Measurements from ENCODE around the gene ZDHHC12. TPM values are rescaled to one million over a fixed set of nuclear protein-coding genes. Genes with fewer than 3 reads are reported as not detected.
A peak's percentile ranks its signal among the peaks of the same experiment; 100 is the strongest.

ZDHHC12 gene
- total and polyA plus RNA-seq, 2 of the 13 experiments (the other 11 are each of a cell fraction or from before 2014, with no cell fraction given): 25.4 to 28.0 TPM

DNA sequence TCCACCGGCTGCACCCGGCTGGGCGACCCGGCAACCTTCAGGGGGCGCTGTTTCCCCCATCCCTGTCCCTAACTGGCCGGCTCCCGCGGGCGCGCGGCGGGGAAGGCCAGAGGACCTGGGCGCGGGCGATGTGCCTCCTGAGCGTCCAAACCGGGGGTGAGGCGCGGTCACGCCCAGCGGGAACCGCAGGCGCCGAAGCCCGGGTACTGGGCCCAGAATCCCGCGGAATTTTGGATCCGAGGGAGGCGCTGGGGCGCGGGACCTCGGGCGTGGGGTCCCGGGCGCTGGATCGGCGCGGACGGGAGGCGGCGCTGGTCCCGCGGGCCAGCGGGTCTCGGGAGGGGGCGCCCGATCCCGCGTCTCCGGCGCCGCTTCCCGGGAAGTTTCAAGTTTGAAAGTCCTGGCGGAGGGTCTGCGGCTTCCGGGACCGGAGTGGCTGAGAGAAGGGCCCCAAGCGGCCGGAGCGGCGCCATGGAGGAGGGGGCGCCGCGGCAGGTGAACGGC, 21.4 kb downstream of the ZDHHC12 start, which contains the start of gene PKN3 (continued):
- TF ChIP-seq, protein P1, sequence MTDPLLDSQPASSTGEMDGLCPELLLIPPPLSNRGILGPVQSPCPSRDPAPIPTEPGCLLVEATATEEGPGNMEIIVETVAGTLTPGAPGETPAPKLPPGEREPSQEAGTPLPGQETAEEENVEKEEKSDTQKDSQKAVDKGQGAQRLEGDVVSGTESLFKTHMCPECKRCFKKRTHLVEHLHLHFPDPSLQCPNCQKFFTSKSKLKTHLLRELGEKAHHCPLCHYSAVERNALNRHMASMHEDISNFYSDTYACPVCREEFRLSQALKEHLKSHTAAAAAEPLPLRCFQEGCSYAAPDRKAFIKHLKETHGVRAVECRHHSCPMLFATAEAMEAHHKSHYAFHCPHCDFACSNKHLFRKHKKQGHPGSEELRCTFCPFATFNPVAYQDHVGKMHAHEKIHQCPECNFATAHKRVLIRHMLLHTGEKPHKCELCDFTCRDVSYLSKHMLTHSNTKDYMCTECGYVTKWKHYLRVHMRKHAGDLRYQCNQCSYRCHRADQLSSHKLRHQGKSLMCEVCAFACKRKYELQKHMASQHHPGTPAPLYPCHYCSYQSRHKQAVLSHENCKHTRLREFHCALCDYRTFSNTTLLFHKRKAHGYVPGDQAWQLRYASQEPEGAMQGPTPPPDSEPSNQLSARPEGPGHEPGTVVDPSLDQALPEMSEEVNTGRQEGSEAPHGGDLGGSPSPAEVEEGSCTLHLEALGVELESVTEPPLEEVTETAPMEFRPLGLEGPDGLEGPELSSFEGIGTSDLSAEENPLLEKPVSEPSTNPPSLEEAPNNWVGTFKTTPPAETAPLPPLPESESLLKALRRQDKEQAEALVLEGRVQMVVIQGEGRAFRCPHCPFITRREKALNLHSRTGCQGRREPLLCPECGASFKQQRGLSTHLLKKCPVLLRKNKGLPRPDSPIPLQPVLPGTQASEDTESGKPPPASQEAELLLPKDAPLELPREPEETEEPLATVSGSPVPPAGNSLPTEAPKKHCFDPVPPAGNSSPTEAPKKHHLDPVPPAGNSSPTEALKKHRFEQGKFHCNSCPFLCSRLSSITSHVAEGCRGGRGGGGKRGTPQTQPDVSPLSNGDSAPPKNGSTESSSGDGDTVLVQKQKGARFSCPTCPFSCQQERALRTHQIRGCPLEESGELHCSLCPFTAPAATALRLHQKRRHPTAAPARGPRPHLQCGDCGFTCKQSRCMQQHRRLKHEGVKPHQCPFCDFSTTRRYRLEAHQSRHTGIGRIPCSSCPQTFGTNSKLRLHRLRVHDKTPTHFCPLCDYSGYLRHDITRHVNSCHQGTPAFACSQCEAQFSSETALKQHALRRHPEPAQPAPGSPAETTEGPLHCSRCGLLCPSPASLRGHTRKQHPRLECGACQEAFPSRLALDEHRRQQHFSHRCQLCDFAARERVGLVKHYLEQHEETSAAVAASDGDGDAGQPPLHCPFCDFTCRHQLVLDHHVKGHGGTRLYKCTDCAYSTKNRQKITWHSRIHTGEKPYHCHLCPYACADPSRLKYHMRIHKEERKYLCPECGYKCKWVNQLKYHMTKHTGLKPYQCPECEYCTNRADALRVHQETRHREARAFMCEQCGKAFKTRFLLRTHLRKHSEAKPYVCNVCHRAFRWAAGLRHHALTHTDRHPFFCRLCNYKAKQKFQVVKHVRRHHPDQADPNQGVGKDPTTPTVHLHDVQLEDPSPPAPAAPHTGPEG (CRISPR knock-in tag; IDR thresholded peaks at IDR 0.05): no peak
- TF ChIP-seq SIN3B (IDR thresholded peaks at IDR 0.05; ENCODE audit: low read length) (peak; percentile 80), MATR3 (CRISPR knock-in tag; IDR thresholded peaks at IDR 0.05) (no peak), KDM4B (CRISPR knock-in tag; IDR thresholded peaks at IDR 0.05) (no peak), SRSF4 (IDR thresholded peaks at IDR 0.05; ENCODE audit: low read depth, low read length, poor library complexity, severe bottlenecking) (no peak), RFX3 (CRISPR knock-in tag; IDR thresholded peaks at IDR 0.05) (no peak), CBX5 (CRISPR knock-in tag; IDR thresholded peaks at IDR 0.05; ENCODE audit: borderline replicate concordance) (no peak), XRCC5 (optimal IDR thresholded peaks at IDR 0.05; ENCODE audit: low read length) (peak; percentile 76), SP140L (CRISPR knock-in tag; IDR thresholded peaks at IDR 0.05; ENCODE audit: borderline replicate concordance) (no peak), LRRFIP1 (CRISPR knock-in tag; conservative IDR thresholded peaks at IDR 0.05) (no peak), HOXA3 (CRISPR knock-in tag; IDR thresholded peaks at IDR 0.05) (0 out of 2 replicates have a peak, but pooled peaks have one; percentile 6), FOXO4 (CRISPR knock-in tag; conservative IDR thresholded peaks at IDR 0.05) (no peak), ARID2 (CRISPR knock-in tag; IDR thresholded peaks at IDR 0.05; ENCODE audit: borderline replicate concordance) (0 out of 2 replicates have a peak, but pooled peaks have one; percentile 60), ZNF451 (CRISPR knock-in tag; IDR thresholded peaks at IDR 0.05) (no peak), ZNF839 (CRISPR knock-in tag; IDR thresholded peaks at IDR 0.05; ENCODE audit: borderline replicate concordance) (no peak), SRSF9 (IDR thresholded peaks at IDR 0.05; ENCODE audit: borderline replicate concordance, insufficient read depth, low read depth, low read length, poor library complexity, severe bottlenecking) (no peak)
- TF ChIP-seq, protein P2, sequence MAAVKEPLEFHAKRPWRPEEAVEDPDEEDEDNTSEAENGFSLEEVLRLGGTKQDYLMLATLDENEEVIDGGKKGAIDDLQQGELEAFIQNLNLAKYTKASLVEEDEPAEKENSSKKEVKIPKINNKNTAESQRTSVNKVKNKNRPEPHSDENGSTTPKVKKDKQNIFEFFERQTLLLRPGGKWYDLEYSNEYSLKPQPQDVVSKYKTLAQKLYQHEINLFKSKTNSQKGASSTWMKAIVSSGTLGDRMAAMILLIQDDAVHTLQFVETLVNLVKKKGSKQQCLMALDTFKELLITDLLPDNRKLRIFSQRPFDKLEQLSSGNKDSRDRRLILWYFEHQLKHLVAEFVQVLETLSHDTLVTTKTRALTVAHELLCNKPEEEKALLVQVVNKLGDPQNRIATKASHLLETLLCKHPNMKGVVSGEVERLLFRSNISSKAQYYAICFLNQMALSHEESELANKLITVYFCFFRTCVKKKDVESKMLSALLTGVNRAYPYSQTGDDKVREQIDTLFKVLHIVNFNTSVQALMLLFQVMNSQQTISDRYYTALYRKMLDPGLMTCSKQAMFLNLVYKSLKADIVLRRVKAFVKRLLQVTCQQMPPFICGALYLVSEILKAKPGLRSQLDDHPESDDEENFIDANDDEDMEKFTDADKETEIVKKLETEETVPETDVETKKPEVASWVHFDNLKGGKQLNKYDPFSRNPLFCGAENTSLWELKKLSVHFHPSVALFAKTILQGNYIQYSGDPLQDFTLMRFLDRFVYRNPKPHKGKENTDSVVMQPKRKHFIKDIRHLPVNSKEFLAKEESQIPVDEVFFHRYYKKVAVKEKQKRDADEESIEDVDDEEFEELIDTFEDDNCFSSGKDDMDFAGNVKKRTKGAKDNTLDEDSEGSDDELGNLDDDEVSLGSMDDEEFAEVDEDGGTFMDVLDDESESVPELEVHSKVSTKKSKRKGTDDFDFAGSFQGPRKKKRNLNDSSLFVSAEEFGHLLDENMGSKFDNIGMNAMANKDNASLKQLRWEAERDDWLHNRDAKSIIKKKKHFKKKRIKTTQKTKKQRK (IDR thresholded peaks at IDR 0.05; ENCODE audit: low read length): no peak

All from HepG2 (cell line).